ENCODE results near the gene HDAC11. TPM values are rescaled to one million over a fixed set of nuclear protein-coding genes. Genes with fewer than 3 reads are reported as not detected.

Gene HDAC11
- total and polyA plus RNA-seq, 2 of the 4 experiments (the other 2 are of a cell fraction) = 9.1 to 11.4 TPM

GRCh38 chr3:13515786-13516759, 36.0 kb downstream of the HDAC11 start:
- DNase-seq (no peak), ATAC-seq (ENCODE audit: low read depth) (no peak)
- H2BK120ac ChIP-seq (ENCODE audit: low read depth, low read length) = no peak overlapping the region
- no peak overlapping the region for H3K9ac ChIP-seq (ENCODE audit: low read depth, low read length)
- no peak overlapping the region for H3K4me3 ChIP-seq (ENCODE audit: insufficient read depth, low read depth, low read length)
- H3K27ac ChIP-seq (ENCODE audit: insufficient read depth, low read length) = no peak overlapping the region
- no peaks in the 10 kb centered on the region for H3K4me1 ChIP-seq (ENCODE audit: control insufficient read depth, insufficient read depth, low read length)
- no peak overlapping the region for H4K8ac ChIP-seq (ENCODE audit: low read depth in 2 of 2, low read length in 2 of 2)
- no TSS peak for BruUV-seq (replicated peaks)
- H3K18ac ChIP-seq (ENCODE audit: low read depth, low read length) = no peak overlapping the region
- in situ Hi-C loops (cut with MboI; ENCODE audit: low sequenced_read_pairs) = no loop called here
- H3K4ac ChIP-seq (ENCODE audit: low read depth, low read length) = no peak overlapping the region
- H2AK5ac ChIP-seq (ENCODE audit: low read depth, low read length) = no peak overlapping the region
- H3K27me3 ChIP-seq (ENCODE audit: control insufficient read depth, insufficient read depth, low read length) = no peaks in the 10 kb centered on the region
- intact Hi-C loops (cut with micrococcal nuclease) = no loop called here
- H3K36me3 ChIP-seq (ENCODE audit: control insufficient read depth, insufficient read depth, low read length) = no peaks in the 10 kb centered on the region
- no peak overlapping the region for H4K5ac ChIP-seq (ENCODE audit: low read depth, low read length)
- H2AFZ ChIP-seq (replicated peaks; ENCODE audit: low read length, poor library complexity) = no peak overlapping the region
- H3K14ac ChIP-seq (replicated peaks; ENCODE audit: low read depth, low read length) = no peak overlapping the region
- H4K20me1 ChIP-seq (ENCODE audit: insufficient read depth, low read length) = no peaks in the 10 kb centered on the region
- H3K56ac ChIP-seq (ENCODE audit: extremely low read depth, insufficient read depth, low read length) = no peak overlapping the region
- WGBS, 2 experiments (ENCODE audit: extremely low coverage in 2 of 2, insufficient read length in 1 of 2) = 87% methylated on average over 7 of the region's 26 CpGs; no CpG with 5 or more reads in 1 of the 2 experiments
- H2BK20ac ChIP-seq (ENCODE audit: low read depth, low read length) = no peak overlapping the region
- no peaks in the 10 kb centered on the region for H3K79me1 ChIP-seq (ENCODE audit: low read depth in 1 of 2, low read length in 2 of 2)
- H2AK9ac ChIP-seq (replicated peaks; ENCODE audit: low read depth, low read length, poor library complexity) = no peak overlapping the region
- no peak overlapping the region for H2BK15ac ChIP-seq (ENCODE audit: low read depth, low read length)
- no peak overlapping the region for H3K23ac ChIP-seq (ENCODE audit: low read depth, low read length)
- CTCF ChIA-PET = no interaction called here
- H3K9me3 ChIP-seq (ENCODE audit: control insufficient read depth, insufficient read depth, low read length) = no peaks in the 10 kb centered on the region
- no peak overlapping the region for H2BK5ac ChIP-seq (ENCODE audit: low read depth, low read length, poor library complexity, severe bottlenecking)
- dilution Hi-C loops (cut with HindIII; ENCODE audit: low sequenced_read_pairs, unreplicated experiment) = no loop called here
- no peak overlapping the region for H4K91ac ChIP-seq (ENCODE audit: insufficient read depth, low read depth, low read length)
- no peaks in the 10 kb centered on the region for H3K9me1 ChIP-seq (ENCODE audit: insufficient read depth, low read length)
- no peak overlapping the region for H3K4me2 ChIP-seq (ENCODE audit: low read depth, low read length)
- POLR2A ChIA-PET (ENCODE audit: unreplicated experiment) = interaction anchor here (0.5 kb wide), 1 partner anchor 9 kb away, joined by 3 read pairs; no protein-coding TSS in a partner anchor
- TF ChIP-seq ELK1 (IDR thresholded peaks at IDR 0.05; ENCODE audit: borderline replicate concordance, low read depth, low read length) (no peak), USF2 (IDR thresholded peaks at IDR 0.05; ENCODE audit: low read depth, low read length) (no peak), RFX5 (IDR thresholded peaks at IDR 0.05; ENCODE audit: low read depth, low read length) (no peak), FOS (IDR thresholded peaks at IDR 0.05; ENCODE audit: low read depth, low read length) (no peak), NFE2L2 (IDR thresholded peaks at IDR 0.05; ENCODE audit: low read depth, low read length) (no peak), MAZ (IDR thresholded peaks at IDR 0.05; ENCODE audit: borderline replicate concordance, low read depth, low read length) (no peak), CEBPB (IDR thresholded peaks at IDR 0.05; ENCODE audit: low read depth, low read length) (no peak), RAD21 (IDR thresholded peaks at IDR 0.05; ENCODE audit: low read length) (no peak), BHLHE40 (IDR thresholded peaks at IDR 0.05; ENCODE audit: low read depth, low read length) (no peak), MXI1 (IDR thresholded peaks at IDR 0.05; ENCODE audit: borderline replicate concordance, low read depth, low read length) (no peak), CTCF (conservative IDR thresholded peaks at IDR 0.05; ENCODE audit: low read depth, low read length) (no peak), CHD1 (IDR thresholded peaks at IDR 0.05; ENCODE audit: low read depth, low read length) (no peak), MAFK (IDR thresholded peaks at IDR 0.05; ENCODE audit: low read depth, low read length) (no peak), SMC3 (IDR thresholded peaks at IDR 0.05; ENCODE audit: low read depth, low read length) (no peak), POLR2A (IDR thresholded peaks at IDR 0.05; ENCODE audit: low read depth, low read length) (no peak)

All from IMR-90 (cell line).